HepG2 (cell line): ENCODE data around the gene TOB1. TPM values are rescaled to one million over a fixed set of nuclear protein-coding genes. Genes with fewer than 3 reads are reported as not detected.

Experiments
- CC2D1A ChIP-seq: sonication (generic); formaldehyde crosslinking; IDR thresholded peaks from 2 replicates; pipeline ENCODE4 v1.8.1; 2023; ENCODE audit warnings: mild to moderate bottlenecking, missing genetic modification reagents
- CREB3 ChIP-seq: sonication (generic); formaldehyde crosslinking; IDR thresholded peaks from 2 replicates; pipeline ENCODE4 v1.5.0; 2020; ENCODE audit warnings: missing genetic modification reagents
- DR1 ChIP-seq: sonication (generic); formaldehyde crosslinking; IDR thresholded peaks from 2 replicates; pipeline ENCODE4 v1.8.0; 2021; ENCODE audit warnings: mild to moderate bottlenecking, missing genetic modification reagents, inconsistent platforms
- GATAD1 ChIP-seq: IDR thresholded peaks from 2 replicates; pipeline ENCODE4 v1.6.1; 2016; ENCODE audit warnings: missing genetic modification reagents, missing compliant biosample characterization
- MLXIP ChIP-seq: sonication (generic); formaldehyde crosslinking; IDR thresholded peaks from 2 replicates; pipeline ENCODE4 v1.9.0; 2021; ENCODE audit warnings: missing genetic modification reagents, borderline replicate concordance
- NCOR1 ChIP-seq: fragments of 200-600 bp; sonication (generic); IDR thresholded peaks from 2 replicates; pipeline ENCODE4 v1.7.0; 2017; ENCODE audit warnings: antibody characterized with exemption, low read length, borderline replicate concordance
- POLR2AphosphoS5 ChIP-seq: IDR thresholded peaks from 2 replicates; pipeline ENCODE4 v1.6.1; 2012; ENCODE audit warnings: low read depth, low read length
- RBAK ChIP-seq: sonication (generic); formaldehyde crosslinking; IDR thresholded peaks from 2 replicates; pipeline ENCODE4 v1.5.1; 2020; ENCODE audit warnings: mild to moderate bottlenecking, missing genetic modification reagents
- SIX1 ChIP-seq: sonication (generic); formaldehyde crosslinking; IDR thresholded peaks from 2 replicates; pipeline ENCODE4 v1.4.0; 2020; ENCODE audit warnings: missing genetic modification reagents, borderline replicate concordance
- ZNF121 ChIP-seq: sonication (generic); formaldehyde crosslinking; IDR thresholded peaks from 2 replicates; pipeline ENCODE4 v1.5.0; 2020; ENCODE audit warnings: mild to moderate bottlenecking, missing genetic modification reagents
- ZNF160 ChIP-seq: sonication (generic); formaldehyde crosslinking; IDR thresholded peaks from 2 replicates; pipeline ENCODE4 v1.8.0; 2022; ENCODE audit warnings: mild to moderate bottlenecking, inconsistent platforms, missing genetic modification reagents
- ZNF616 ChIP-seq: sonication (generic); formaldehyde crosslinking; IDR thresholded peaks from 2 replicates; pipeline ENCODE4 v1.5.0; 2020; ENCODE audit warnings: low read depth, mild to moderate bottlenecking, missing genetic modification reagents
- ZNF629 ChIP-seq: sonication (generic); formaldehyde crosslinking; conservative IDR thresholded peaks from 2 replicates; pipeline ENCODE4 v1.5.0; 2020; ENCODE audit warnings: missing genetic modification reagents
- ZNF652 ChIP-seq: IDR thresholded peaks from 2 replicates; pipeline ENCODE4 v1.6.1; 2016; ENCODE audit warnings: low read depth, borderline replicate concordance
- ZNF747 ChIP-seq: sonication (generic); formaldehyde crosslinking; IDR thresholded peaks from 2 replicates; pipeline ENCODE4 v1.8.1; 2023; ENCODE audit warnings: missing genetic modification reagents, mild to moderate bottlenecking, borderline replicate concordance
- ZNF775 ChIP-seq: sonication (generic); formaldehyde crosslinking; IDR thresholded peaks from 2 replicates; pipeline ENCODE4 v1.4.0; 2020; ENCODE audit warnings: missing genetic modification reagents, mild to moderate bottlenecking, moderate library complexity, borderline replicate concordance
- ZNF782 ChIP-seq: sonication (generic); formaldehyde crosslinking; IDR thresholded peaks from 2 replicates; pipeline ENCODE4 v1.4.0; 2020; ENCODE audit warnings: missing genetic modification reagents, mild to moderate bottlenecking, borderline replicate concordance
- ZSCAN31 ChIP-seq: sonication (generic); formaldehyde crosslinking; IDR thresholded peaks from 2 replicates; pipeline ENCODE4 v1.5.0; 2020; ENCODE audit warnings: low read depth, mild to moderate bottlenecking, missing genetic modification reagents
- polyA plus RNA-seq, 8 experiments: library from polyadenylated mRNA; depleted of rRNA in 3 of 8; stranded (reverse) in 7 of 8; unstranded in 1 of 8; fragments of >200 nt; fragmentation: Illumina TruSeq in 4 of 8; extraction: Trizol in 4 of 8; gene quantifications; 2 replicates each; pipeline versions ENCODE4 v1.2.1 to v1.2.3, GENCODE V29; 2011 to 2016; ENCODE audit warnings: low read depth in 4 of 8, missing spikeins in 1 of 8, mixed read lengths in 1 of 8; ENCODE audit not compliant: insufficient read depth in 1 of 8
- total RNA-seq, 5 experiments: library from RNA; depleted of rRNA; stranded (reverse); fragments of >200 nt; fragmentation: Illumina TruSeq; extraction: Trizol; gene quantifications; 2 replicates each; pipeline ENCODE4 v1.2.3, GENCODE V29; 2016; ENCODE audit warnings: low read depth in 1 of 5
- TF ChIP-seq, protein P1 (sequence below): sonication (generic); formaldehyde crosslinking; IDR thresholded peaks from 2 replicates; pipeline ENCODE4 v1.4.0; 2020; ENCODE audit warnings: missing genetic modification reagents
- TF ChIP-seq, protein P2 (sequence below): sonication (generic); formaldehyde crosslinking; IDR thresholded peaks from 2 replicates; pipeline ENCODE4 v1.4.0; 2020; ENCODE audit warnings: mild to moderate bottlenecking, missing genetic modification reagents
- TF ChIP-seq, protein P3 (sequence below): sonication (generic); formaldehyde crosslinking; IDR thresholded peaks from 2 replicates; pipeline ENCODE4 v1.5.0; 2020; ENCODE audit warnings: missing genetic modification reagents, mild to moderate bottlenecking, borderline replicate concordance

Gene TOB1
- total and polyA plus RNA-seq, 2 of the 13 experiments (the other 11 are each of a cell fraction or from before 2014, with no cell fraction given), result 21.9 to 57.7 TPM

- TF ChIP-seq, protein P1, sequence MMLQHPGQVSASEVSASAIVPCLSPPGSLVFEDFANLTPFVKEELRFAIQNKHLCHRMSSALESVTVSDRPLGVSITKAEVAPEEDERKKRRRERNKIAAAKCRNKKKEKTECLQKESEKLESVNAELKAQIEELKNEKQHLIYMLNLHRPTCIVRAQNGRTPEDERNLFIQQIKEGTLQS, result peak; percentile 94
- 0 out of 2 replicates have a peak, but pooled peaks have one; percentile 24 for TF ChIP-seq SIX1 (CRISPR knock-in tag)
- TF ChIP-seq MLXIP (CRISPR knock-in tag), result peak; percentile 88; the same call in 1 of the 2 replicates
- TF ChIP-seq, protein P2, sequence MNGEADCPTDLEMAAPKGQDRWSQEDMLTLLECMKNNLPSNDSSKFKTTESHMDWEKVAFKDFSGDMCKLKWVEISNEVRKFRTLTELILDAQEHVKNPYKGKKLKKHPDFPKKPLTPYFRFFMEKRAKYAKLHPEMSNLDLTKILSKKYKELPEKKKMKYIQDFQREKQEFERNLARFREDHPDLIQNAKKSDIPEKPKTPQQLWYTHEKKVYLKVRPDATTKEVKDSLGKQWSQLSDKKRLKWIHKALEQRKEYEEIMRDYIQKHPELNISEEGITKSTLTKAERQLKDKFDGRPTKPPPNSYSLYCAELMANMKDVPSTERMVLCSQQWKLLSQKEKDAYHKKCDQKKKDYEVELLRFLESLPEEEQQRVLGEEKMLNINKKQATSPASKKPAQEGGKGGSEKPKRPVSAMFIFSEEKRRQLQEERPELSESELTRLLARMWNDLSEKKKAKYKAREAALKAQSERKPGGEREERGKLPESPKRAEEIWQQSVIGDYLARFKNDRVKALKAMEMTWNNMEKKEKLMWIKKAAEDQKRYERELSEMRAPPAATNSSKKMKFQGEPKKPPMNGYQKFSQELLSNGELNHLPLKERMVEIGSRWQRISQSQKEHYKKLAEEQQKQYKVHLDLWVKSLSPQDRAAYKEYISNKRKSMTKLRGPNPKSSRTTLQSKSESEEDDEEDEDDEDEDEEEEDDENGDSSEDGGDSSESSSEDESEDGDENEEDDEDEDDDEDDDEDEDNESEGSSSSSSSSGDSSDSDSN (CRISPR knock-in tag), result peak; percentile 80
- peak; percentile 89 for TF ChIP-seq ZNF747
- TF ChIP-seq ZNF160 (CRISPR knock-in tag), result no peak
- peak; percentile 74; the same call in 1 of the 2 replicates for TF ChIP-seq ZSCAN31 (CRISPR knock-in tag)
- no peak for TF ChIP-seq CC2D1A (CRISPR knock-in tag)
- 0 out of 2 replicates have a peak, but pooled peaks have one; percentile 90 for TF ChIP-seq ZNF782 (CRISPR knock-in tag)
- TF ChIP-seq CREB3 (CRISPR knock-in tag), result peak; percentile 12; the same call in 1 of the 2 replicates
- peak; percentile 73; the same call in 1 of the 2 replicates for TF ChIP-seq ZNF652 (CRISPR knock-in tag)
- TF ChIP-seq NCOR1, result peak; percentile 27; the same call in 1 of the 2 replicates
- TF ChIP-seq, protein P3, sequence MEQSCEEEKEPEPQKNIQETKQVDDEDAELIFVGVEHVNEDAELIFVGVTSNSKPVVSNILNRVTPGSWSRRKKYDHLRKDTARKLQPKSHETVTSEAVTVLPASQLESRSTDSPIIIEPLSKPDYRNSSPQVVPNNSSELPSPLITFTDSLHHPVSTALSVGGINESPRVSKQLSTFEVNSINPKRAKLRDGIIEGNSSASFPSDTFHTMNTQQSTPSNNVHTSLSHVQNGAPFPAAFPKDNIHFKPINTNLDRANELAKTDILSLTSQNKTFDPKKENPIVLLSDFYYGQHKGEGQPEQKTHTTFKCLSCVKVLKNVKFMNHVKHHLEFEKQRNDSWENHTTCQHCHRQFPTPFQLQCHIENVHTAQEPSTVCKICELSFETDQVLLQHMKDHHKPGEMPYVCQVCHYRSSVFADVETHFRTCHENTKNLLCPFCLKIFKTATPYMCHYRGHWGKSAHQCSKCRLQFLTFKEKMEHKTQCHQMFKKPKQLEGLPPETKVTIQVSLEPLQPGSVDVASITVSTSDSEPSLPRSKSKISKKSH (CRISPR knock-in tag), result peak; percentile 71
- no peak for TF ChIP-seq POLR2AphosphoS5
- TF ChIP-seq ZNF616, result no peak
- no peak for TF ChIP-seq DR1
- TF ChIP-seq RBAK, result no peak
- TF ChIP-seq ZNF121 (CRISPR knock-in tag), result peak; percentile 34; the same call in 1 of the 2 replicates
- peak; percentile 76; the same call in 1 of the 2 replicates for TF ChIP-seq ZNF775
- no peak for TF ChIP-seq ZNF629 (CRISPR knock-in tag)
- TF ChIP-seq GATAD1 (CRISPR knock-in tag), result peak; percentile 75
Observed at GRCh38 chr17:50893183-50893993, 27.2 kb upstream of the TOB1 start (continued).
